Kidney capillary endothelial cell (primary cell): ENCODE measurements around the gene SHROOM2.
"Not testable (repeated sequence)": the region's sequence is repeated elsewhere in the genome, so short reads cannot be mapped to it uniquely, and the experiment has no call there.

ENCODE experiments used
- DNase-seq: peaks from one replicate; pipeline ENCODE4 v3.0.0-alpha.2; 2018; ENCODE audit warnings: low spot score

Gene SHROOM2

GRCh38 chrX:9829308-9830267 lies 43.4 kb downstream of the SHROOM2 start:
- DNase-seq, result no peak

DNA sequence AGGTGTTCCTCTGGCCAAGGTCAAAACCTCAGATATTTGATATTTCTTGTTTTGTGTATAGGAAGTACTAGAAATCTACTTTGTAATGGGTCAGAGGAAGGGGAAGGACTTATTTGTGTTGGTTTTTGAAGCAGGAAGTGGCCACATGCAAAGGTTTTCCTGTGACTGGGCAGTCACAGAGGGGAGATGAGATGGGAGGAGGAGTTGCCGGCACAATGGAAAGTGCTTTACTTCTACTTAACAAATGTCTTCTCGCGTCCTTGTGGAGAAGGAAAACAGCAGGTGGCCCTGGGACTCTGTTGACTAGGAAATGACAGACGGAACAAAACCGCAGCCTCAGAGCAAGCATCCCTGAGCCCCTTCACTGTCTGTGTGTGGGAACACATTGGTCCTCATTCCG lies 46.6 kb downstream of the SHROOM2 start:
- peak; percentile 38 for DNase-seq

DNA sequence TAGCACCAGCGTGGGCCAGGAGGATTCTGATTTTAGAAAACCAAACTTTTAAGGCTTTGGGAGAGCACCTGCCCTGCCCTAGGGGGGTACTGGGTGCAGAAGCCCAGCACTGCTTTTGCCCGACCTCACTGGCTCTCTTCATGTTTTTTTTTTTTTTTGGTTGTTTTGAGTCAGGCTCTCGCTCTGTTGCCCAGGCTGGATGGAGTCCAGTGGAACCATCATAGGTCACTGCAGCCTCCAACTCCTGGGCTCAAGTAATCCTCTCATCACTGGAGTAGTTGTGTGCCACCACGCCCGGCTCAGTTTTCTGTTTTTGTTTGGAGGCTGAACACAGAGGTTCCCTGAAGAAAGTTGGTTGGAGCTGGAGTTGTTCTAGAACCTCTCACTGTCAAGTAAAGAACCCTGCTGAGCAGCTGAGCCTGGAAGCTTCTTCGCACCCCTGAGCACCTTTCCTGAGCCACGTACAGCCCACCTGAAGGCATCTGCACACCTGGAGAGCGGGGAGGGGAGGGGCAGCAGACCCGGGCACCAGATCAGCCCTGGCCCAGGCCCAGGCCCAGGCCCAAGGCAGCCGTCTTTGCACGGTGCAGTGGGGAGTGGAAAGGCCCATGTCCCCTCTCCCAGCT lies 49.5 kb downstream of the SHROOM2 start:
- no peak for DNase-seq

- DNase-seq, result no peak
Measured at GRCh38 chrX:9842541-9842940, 56.3 kb downstream of the SHROOM2 start.

- DNase-seq, result no peak
Measured at GRCh38 chrX:9844936-9845577, 58.8 kb downstream of the SHROOM2 start.

- DNase-seq, result no peak
Measured at GRCh38 chrX:9845578-9845952, 59.3 kb downstream of the SHROOM2 start.

DNA sequence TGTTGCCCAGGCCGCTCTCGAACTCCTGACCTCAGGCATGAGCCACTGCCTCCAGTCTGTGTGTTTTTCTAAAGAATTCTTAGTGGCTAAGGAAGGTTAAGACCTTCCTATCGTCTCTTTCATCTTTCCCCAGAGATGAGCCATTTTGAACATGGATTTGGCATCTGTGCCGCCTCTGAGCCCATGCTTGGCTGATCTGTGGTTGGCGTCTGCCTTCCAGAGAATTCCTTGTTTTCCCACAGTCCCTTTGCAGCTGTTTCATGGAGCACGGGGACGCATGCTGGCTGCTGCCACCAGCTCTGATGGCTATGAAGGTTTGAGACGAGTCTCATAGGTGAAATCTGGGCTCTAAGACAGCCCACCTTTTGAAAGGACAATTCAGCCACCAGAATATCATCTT lies 60.4 kb downstream of the SHROOM2 start:
- no peak for DNase-seq

DNA sequence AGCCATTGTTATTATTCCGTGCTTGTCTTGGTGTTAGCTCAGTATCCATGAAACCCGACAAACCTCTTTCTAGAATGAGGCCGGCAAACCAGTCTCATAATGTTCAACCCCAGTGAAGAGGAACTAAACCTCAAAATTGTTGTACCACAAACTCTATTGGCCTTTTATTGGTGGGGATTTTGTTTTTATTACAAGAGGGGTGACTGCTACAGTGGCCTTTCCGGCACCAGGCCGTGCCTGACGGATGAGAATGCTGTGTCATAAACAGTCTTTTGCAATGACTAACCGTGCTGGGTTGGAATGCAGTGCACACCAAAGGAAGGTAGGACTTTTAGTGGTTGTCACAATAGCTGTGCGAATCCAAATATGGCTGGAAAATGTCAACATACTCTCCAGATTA lies 60.8 kb downstream of the SHROOM2 start:
- peak; percentile 31 for DNase-seq

DNA sequence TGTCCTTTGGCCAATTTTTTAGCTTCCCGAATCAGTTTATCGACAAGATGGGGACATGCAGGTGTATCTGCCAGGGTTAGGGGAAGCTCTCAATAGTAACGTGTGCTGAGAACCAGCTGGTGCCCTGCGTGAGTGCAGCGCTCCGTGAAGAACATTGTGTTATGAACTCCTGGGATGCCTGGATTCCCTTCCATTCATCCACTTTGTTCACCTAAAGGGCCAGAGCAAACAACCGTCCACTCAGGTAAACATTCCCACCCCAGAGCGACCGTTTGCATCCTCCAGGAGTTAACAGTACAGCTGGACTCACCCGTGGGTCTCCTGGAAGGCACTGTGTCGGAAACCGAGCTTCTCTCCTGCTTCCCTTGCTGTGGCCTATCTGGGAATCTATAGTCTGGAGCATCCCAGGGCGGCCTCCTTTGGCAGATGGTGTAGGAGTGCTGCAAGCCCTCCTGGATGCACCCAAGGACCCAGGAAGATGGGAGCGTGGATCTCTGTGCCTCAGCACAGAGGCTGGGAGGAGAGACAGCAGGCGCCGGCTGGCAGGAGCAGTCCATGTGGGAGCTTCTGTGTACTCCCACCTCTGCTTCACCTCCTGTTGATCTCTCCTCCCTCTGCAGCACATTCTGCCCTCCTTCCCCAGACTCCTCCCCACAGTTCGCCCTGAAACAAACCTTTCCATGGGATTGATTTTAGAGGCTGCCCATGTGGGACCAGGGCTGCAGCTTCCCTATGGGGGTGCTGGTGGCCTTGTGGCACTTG lies 62.7 kb downstream of the SHROOM2 start:
- DNase-seq, result no peak

DNA sequence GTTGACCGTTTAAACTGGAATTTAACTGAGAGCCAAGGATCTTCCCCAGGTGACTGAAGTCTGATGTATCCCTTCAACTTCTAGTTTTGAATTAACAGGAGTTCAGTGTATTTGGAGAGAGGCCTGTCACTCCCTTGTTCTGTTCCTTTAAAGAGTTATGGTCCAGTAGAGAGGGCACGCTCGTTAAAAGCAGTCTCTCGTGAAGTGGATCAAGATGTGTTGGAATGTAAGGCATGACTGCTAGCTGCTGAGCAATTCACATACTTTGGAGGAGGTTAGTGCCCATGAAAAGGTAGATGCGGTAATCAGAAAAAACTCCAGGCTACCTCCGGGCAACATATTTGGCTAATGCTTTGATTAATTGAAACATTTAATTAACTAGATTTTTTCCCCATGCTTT lies 65.7 kb downstream of the SHROOM2 start:
- DNase-seq, result no peak

GRCh38 chrX:9853307-9853706 lies 67.1 kb downstream of the SHROOM2 start:
- no peak for DNase-seq

DNA sequence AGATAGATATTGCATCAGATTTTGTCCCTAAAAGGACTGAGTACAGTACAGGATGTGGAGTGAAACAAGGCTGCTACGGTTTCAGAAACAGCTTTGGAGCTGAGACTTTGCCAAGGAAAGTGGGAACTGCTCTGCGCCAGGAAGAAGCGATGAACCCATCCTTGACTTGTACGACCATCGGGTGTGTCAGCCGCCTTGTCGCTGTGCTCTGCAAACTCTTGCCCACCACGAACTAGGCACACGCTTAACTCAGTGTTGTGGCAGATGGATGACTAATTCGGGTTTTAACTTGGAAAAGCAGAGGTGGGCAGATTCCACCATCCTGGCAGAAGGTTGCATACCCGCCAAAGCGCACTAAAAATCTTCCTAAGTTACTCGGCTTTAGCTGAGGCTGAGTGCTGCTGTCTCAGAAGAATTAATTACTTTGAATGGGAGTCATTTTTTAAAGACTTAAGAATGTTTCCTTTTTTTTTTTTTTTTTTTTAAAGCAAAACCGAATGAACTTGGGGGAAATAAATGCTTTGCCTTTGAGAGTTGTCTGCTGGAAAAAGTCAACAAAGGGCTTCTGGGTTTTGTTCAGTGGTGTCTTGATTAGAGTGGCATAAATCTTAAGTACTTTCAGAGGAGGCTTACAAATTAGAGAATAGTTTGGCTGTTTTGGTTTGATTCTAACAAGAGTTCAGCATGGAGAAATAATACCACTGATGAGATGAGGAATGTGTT lies 69.5 kb downstream of the SHROOM2 start:
- DNase-seq, result no peak

- peak; percentile 55 for DNase-seq
Measured at GRCh38 chrX:9856588-9856987, 70.4 kb downstream of the SHROOM2 start.

DNA sequence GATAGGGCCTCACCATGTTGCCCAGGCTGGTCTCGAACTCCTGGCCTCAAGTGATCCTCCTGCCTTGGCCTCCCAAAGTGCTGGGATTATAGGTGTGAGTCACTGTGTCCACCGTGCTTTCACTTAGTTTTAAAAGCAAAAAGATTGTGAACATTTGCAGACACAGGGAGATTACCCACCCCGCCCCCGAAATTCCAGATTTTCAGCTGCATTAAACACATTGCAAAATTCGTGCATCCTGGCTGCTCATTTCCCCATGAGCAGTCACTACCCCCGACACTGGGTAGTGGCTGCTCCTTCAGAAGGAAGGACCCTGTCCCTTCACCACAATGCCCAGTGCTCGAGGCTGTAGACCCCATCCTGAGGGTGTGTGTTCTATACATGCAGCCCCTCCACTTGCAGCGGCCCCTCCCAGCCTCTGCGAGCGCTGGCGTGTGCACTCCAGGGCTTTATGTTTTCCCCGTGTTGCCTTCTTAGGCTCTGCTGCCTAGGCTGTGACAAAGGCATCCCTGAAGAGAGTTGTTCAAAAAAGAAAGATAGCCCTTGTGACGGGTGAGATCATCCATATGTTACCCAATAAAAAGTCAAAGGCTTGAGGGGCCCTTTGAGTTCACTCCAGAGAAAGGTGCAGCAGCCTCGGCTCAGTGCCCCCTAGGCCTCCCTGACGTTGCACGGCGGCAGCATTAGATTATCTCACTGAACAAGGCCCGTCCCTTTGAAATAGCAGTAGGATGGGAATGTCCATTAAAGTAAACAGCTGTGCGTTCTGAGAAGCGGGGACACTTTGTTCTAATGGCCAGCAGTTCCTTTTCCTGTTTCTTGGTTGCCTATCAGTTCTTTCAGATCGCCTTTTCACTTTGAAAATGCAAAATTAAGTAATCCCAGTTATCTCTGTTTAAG lies 71.6 kb downstream of the SHROOM2 start:
- DNase-seq, result no peak

DNA sequence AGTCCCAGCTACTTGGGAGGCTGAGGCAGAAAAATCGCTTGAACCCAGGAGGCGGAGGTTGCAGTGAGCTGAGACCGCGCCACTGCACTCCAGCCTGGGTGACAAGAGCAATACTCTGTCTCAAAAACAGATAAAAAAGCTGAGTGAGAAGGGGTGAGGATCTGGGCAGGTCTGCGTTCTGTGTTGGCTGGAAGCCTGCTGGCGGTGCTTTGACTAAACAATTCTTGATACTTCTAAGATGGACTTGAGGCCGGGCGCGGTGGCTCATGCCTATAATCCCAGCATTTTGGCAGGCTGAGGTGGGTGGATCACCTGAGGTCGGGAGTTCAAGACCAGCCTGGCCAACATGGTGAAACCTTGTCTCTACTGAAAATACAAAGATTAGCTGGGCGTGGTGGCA lies 72.5 kb downstream of the SHROOM2 start:
- not testable (repeated sequence) for DNase-seq

GRCh38 chrX:9859711-9860555 lies 73.7 kb downstream of the SHROOM2 start:
- DNase-seq, result no peak

- no peak for DNase-seq
Measured at GRCh38 chrX:9860826-9861225, 74.6 kb downstream of the SHROOM2 start.

DNA sequence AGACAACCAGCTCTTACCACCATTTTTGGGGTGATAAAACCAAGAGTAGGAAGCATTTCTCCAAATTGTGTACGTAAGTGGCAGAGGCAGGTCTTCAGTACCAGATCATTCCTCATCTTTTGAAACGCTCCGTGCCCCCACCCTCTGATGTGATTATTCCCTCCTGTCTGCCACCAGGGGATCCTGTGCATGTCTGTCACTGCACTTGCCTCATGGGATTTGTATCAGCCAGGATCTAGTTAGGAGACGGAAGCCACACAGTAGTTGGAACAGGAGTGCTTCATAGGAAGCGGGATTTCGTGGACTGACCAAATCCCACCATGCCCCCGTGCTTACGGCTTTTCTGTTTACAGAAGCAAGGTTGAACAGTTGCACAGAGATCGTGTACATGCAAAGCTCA lies 75.5 kb downstream of the SHROOM2 start:
- DNase-seq, result no peak

DNA sequence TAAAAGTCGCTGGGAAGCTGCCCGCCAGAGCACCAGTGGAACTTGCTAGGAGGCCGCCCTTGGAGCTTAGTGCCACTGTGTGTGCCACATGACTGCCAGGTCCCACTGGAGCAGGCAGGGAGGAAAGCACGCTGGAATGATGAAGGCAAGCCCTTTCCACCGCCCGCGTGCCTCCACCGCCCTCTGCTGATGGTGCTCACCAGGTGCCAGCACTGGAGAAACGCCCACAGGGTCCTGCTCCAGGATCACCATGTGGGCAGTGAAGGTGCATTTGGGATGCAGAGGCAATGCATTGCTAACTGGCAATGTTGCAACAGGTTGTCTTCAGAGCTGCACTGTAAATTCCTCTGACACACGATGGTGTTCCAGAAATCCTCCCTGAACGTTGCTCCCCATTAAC lies 76.3 kb downstream of the SHROOM2 start:
- no peak for DNase-seq

DNA sequence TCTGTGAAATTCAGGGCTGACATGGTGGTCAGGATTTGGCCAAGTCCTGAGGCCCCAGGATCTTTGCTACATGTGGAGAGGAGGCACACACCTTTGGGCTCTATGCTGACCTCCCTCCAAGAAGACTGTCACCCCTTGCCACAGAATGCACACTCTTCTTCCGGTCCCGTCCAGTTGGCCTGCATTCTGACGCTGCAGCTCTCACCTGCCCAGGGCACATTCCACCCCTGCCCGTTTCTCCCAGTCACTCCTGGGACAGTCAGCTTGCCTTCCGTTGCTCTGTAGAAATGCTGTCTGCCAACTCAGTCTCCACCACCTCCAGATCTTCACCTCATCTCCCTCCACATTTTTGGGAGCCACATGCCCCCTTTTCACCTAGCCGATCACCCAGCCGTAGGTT lies 76.7 kb downstream of the SHROOM2 start:
- DNase-seq, result no peak
